Bronchial epithelial cell (primary cell): ENCODE data around the gene PCDHGA7. TPM values are rescaled to one million over a fixed set of nuclear protein-coding genes. Genes with fewer than 3 reads are reported as not detected.
"Not testable (repeated sequence)": the region's sequence is repeated elsewhere in the genome, so short reads cannot be mapped to it uniquely, and the experiment has no call there.

ENCODE experiments used
- DNase-seq: peaks from one replicate; pipeline ENCODE4 v3.0.0-alpha.2; 2010; ENCODE audit warnings: low read depth
- FAIRE-seq: peaks from 2 replicates; lab custom pipeline; 2011; peaks lifted over from hg19 to GRCh38; lab: Jason Lieb, UNC
- H3K27me3 ChIP-seq: 2 replicates; pipeline ENCODE4 v1.5.1; 2011; ENCODE audit warnings: low read length; ENCODE audit not compliant: control insufficient read depth, insufficient read depth
- H3K36me3 ChIP-seq: 2 replicates; pipeline ENCODE4 v1.5.1; 2011; ENCODE audit warnings: low read length; ENCODE audit not compliant: control insufficient read depth, insufficient read depth
- H3K4me3 ChIP-seq: 2 replicates; pipeline ENCODE4 v1.5.1; 2011; ENCODE audit warnings: mild to moderate bottlenecking, low read depth, low read length, control low read depth
- CTCF ChIP-seq: IDR thresholded peaks from 2 replicates; pipeline ENCODE4 v1.5.1; 2011; ENCODE audit warnings: mild to moderate bottlenecking, moderate library complexity, low read length, control low read depth, inconsistent platforms; ENCODE audit not compliant: insufficient read depth, severe bottlenecking
- total RNA-seq: library from RNA; depleted of rRNA; stranded (reverse); fragments of >200 nt; gene quantifications from 2 replicates; pipeline ENCODE4 v1.2.1, GENCODE V29; 2014

Gene PCDHGA7
- total RNA-seq, 1 donor from 2014 or later, result under 0.01 TPM

GRCh38 chr5:141387557-141388311, 5.2 kb downstream of the PCDHGA7 start, which contains the start of gene PCDHGB4:
Gene PCDHGB4, plus strand, starts transcription at chr5:141387698. Its CDS starts 187 bp downstream, at chr5:141387885.
- H3K27me3 ChIP-seq, H3K36me3 ChIP-seq: not testable (repeated sequence)
- peak; percentile 59 for TF ChIP-seq CTCF
- peak; percentile 34 for DNase-seq
- peak; percentile 100 for FAIRE-seq
- H3K4me3 ChIP-seq, result peak within 1 kb of the TSS; percentile 14

DNA sequence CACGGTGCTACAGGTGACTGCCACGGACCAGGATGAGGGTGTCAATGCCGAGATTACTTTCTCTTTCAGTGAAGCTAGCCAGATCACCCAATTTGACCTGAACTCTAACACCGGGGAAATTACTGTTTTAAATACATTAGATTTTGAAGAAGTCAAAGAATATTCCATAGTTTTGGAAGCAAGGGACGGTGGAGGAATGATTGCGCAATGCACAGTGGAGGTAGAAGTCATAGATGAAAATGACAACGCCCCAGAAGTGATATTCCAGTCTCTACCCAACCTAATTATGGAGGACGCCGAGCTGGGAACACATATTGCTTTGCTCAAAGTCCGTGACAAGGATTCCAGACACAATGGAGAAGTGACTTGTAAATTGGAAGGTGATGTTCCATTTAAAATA, 6.1 kb downstream of the PCDHGA7 start:
- Histone ChIP-seq H3K36me3 (no peaks in the 10 kb centered on the region), H3K27me3 (no peaks in the 10 kb centered on the region), H3K4me3 (no peak overlapping the region)
- FAIRE-seq (no peak), DNase-seq (no peak)
- TF ChIP-seq CTCF, result no peak

- FAIRE-seq, result no peak
These were observed 6.9 kb downstream of the PCDHGA7 start for GRCh38 chr5:141389153-141390042.

GRCh38 chr5:141392429-141393198, 10.1 kb downstream of the PCDHGA7 start, which contains the start of gene PCDHGA8:
Gene PCDHGA8, plus strand, starts transcription at chr5:141392633. Its CDS starts 181 bp downstream, at chr5:141392814.
- TF ChIP-seq CTCF, result no peak
- Histone ChIP-seq H3K36me3 (no peaks in the 10 kb centered on the region), H3K4me3 (no peak within 1 kb of the TSS), H3K27me3 (peaks cover 2% of the 10 kb centered on the region)
- FAIRE-seq (no peak), DNase-seq (no peak)

More at GRCh38 chr5:141389153-141390042, 6.9 kb downstream of the PCDHGA7 start:
- no peaks in the 10 kb centered on the region for H3K36me3 ChIP-seq
- TF ChIP-seq CTCF, result no peak
- H3K27me3 ChIP-seq, result no peaks in the 10 kb centered on the region
- no peak overlapping the region for H3K4me3 ChIP-seq
- no peak for DNase-seq

DNA sequence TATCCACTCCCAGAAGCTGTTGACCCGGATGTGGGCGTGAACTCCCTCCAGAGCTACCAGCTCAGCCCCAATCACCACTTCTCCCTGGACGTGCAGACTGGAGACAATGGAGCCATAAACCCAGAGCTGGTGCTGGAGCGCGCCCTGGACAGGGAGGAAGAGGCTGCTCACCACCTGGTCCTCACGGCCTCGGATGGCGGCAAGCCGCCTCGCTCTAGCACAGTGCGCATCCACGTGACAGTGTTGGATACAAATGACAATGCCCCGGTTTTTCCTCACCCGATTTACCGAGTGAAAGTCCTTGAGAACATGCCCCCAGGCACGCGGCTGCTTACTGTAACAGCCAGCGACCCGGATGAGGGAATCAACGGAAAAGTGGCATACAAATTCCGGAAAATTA, 10.7 kb downstream of the PCDHGA7 start:
- H3K27me3 ChIP-seq, result peaks cover 2% of the 10 kb centered on the region
- FAIRE-seq (no peak), DNase-seq (no peak)
- H3K36me3 ChIP-seq, result no peaks in the 10 kb centered on the region
- TF ChIP-seq CTCF, result no peak
- H3K4me3 ChIP-seq, result no peak overlapping the region

DNA sequence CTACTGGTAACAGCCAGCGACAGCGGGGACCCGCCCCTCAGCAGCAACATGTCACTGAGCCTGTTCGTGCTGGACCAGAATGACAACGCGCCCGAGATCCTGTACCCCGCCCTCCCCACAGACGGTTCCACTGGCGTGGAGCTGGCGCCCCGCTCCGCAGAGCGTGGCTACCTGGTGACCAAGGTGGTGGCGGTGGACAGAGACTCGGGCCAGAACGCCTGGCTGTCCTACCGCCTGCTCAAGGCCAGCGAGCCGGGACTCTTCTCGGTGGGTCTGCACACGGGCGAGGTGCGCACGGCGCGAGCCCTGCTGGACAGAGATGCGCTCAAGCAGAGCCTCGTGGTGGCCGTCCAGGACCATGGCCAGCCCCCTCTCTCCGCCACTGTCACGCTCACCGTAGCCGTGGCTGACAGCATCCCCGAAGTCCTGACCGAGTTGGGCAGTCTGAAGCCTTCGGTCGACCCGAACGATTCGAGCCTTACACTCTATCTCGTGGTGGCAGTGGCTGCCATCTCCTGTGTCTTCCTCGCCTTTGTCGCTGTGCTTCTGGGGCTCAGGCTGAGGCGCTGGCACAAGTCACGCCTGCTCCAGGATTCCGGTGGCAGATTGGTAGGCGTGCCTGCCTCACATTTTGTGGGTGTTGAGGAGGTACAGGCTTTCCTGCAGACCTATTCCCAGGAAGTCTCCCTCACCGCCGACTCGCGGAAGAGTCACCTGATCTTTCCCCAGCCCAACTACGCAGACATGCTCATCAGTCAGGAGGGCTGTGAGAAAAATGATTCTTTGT, 12.1 kb downstream of the PCDHGA7 start:
- H3K36me3 ChIP-seq, H3K4me3 ChIP-seq, FAIRE-seq, DNase-seq, H3K27me3 ChIP-seq: not testable (repeated sequence)
